ENCODE results near the gene KCNK7.
"Not testable (repeated sequence)": the region's sequence is repeated elsewhere in the genome, so short reads cannot be mapped to it uniquely, and the experiment has no call there.

Gene KCNK7, protein sequence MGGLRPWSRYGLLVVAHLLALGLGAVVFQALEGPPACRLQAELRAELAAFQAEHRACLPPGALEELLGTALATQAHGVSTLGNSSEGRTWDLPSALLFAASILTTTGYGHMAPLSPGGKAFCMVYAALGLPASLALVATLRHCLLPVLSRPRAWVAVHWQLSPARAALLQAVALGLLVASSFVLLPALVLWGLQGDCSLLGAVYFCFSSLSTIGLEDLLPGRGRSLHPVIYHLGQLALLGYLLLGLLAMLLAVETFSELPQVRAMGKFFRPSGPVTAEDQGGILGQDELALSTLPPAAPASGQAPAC

DNA sequence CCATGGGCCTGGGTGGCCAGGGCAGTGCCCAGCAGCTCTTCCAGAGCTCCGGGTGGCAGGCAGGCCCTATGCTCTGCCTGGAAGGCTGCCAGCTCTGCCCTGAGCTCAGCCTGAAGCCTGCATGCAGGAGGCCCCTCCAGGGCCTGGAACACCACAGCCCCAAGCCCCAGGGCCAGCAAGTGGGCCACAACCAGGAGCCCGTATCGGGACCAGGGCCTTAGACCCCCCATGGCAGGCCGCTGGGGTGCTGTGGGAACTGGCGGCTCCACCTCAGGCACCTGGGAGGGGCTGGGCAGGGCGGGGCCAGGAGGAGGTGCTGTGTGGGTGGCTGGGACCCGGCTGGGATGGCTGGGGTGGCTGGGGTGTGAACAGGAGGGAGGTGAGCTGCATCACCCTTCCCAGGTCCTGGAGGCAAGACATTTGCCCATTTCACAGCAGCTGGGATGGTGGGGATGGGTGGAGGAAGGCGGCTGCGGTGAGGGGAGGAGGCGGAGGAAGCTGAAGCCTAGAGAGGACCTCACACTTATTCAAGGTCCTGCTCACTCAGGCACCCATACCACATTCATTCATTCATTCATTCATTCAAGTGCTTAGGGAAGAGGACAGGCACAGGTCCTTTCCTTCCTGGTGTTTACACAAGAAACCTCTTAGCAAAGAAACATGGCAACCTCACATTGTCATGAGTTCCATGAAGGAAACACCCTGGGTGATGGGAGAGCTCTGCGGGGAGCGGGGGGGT is at the start of gene KCNK7:
Gene KCNK7 (minus strand): TSS at position 258 of the 739 bp plus-strand sequence. CDS start 28 bp downstream, at position 230.
- peak; percentile 56 for DNase-seq

DNA sequence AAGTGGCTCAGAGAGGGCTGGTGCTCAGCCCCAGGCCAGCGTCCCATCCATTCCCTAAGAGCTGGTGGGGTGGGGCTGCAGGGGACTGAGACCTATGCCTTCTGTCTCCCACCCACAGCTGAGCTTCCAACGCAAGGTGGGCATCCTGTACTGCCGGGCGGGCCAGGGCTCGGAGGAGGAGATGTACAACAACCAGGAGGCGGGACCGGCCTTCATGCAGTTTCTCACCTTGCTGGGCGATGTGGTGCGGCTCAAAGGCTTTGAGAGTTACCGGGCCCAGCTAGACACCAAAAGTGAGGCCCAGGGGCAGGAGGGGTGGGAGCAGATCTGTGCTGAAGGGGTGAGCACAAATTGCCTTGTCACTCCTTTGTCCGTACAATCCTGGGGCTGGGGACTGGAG is 49.2 kb upstream of the KCNK7 start:
- no peak for DNase-seq

DNA sequence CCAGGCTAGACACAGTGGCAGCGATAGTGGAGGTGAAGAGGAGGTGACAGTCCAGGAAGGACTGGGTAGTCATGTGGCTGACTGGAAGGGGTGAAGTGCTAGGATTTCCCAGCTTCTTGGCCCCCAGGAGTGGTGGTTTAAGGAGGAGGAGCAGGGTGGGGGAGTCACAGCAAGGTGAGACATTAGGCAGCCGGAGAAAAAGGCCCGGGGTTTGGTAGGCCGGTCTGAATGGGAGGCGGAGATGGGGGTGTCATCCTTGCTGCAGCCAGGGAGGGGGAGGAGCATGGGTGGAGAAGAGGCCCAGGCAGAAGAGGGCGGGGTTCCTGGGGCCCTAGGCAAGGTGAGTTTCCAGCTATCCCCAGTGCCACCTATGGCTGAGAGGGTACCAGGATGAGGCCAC is 48.4 kb upstream of the KCNK7 start:
- DNase-seq = peak; percentile 27

DNA sequence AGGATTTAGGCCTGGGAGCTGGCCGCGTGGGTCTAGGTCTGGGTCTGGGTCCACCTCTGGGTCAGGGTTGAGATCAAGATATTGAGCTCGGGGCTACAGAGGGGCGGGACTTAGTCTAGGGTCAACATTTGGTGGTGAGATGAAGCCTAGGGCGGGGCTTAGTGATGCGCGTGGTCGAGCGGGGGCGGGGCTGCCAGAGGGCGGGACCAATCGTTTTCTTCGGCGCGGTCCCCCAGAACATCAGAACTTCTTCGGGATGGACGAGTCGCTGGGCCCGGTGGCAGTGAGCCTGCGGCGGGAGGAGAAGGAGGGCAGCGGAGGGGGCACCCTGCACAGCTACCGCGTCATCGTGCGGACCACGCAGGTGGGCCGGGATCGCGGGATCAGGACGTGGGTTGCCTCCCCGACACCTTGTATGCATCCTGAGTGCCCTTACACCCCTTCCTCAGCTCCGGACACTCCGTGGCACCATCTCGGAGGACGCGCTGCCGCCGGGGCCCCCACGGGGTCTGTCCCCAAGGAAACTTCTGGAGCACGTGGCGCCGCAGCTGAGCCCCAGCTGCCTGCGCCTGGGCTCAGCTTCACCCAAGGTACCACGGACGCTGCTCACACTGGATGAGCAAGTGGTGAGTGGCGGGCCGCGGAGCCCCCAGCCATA is 46.5 kb upstream of the KCNK7 start:
- DNase-seq = no peak

- no peak for DNase-seq
Measured at GRCh38 chr11:65641297-65642013, 45.9 kb upstream of the KCNK7 start.

DNA sequence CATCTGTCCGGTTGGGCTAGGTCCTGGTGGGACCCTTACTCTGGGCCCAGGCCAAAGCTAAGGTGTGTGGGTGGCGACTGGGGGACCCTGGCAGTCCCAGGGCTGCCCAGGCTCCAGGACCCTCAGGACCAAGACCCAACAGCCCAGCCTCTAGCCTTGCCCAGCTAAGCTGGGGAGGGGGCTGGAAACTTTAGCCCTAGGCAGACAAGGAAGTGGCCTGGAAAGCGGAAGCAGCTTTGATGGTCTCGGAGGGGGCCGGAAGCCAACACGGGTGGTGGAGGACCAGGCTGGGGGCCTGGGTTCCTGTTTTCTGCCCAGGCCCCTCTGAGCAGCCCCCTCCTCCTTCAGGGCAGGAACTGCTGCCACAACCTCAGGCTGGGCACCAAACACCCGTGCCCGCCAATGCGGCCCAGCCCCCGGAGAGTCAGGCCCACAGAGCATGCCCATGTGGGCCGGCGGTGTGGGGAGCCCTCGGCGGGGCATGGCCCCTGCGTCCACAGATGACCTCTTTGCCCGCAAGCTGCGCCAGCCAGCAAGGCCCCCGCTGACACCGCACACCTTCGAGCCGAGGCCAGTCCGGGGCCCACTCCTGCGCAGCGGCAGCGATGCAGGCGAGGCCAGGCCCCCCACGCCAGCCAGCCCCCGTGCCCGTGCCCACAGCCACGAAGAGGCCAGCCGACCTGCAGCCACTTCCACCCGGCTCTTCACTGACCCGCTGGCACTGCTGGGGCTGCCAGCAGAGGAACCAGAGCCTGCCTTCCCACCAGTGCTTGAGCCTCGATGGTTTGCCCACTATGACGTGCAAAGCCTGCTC is 45.1 kb upstream of the KCNK7 start:
- no peak for DNase-seq

DNA sequence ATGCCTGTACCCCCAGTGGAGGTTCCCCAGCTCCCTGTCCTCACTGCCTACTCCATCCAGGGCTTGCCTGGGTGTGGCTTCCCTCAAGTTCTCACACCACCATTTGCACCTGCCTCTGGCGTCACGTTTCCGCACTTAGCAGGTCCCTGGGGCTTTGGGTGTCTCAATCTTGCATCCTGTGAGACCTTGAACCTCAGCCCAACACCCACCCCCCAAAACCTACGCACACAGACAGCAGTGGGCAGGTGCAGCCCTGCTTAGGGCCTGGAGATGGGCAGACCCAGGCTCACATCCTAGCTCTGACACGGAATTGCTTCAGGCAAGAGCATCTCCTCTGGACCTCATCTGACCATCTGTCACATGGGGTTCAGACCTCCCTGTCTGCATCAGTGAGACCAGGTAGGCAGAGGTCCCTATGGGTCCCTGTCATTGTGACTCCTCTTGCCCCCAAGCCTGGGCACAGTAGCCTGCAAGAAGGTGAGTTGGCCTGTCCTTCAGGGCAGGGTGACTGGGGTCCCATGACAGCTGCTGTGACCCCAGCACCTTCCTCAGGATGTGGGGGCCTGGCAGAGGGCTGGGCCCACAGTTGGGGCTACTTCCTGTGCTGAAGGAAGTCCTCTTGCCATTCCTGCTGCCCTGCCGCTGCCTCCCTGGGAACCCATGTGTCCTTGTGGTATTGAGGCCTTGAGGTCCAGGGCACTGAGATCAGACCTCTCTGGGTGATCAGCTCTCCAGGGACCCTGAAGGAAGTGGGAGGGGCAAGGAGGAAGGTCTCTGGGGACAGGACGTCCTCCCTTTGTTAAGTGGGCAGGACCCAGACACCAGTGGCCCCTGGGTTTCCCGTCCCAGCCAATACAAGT is 44.3 kb upstream of the KCNK7 start:
- DNase-seq = no peak

- DNase-seq = not testable (repeated sequence)
Measured at GRCh38 chr11:65639228-65639597, 43.6 kb upstream of the KCNK7 start.

- peak; percentile 90 for DNase-seq
Measured at GRCh38 chr11:65637794-65638419, 42.3 kb upstream of the KCNK7 start, which contains the start of gene SIPA1. Gene SIPA1 (plus strand): TSS chr11:65638101. CDS start chr11:65640922, 2,821 bp downstream.

DNA sequence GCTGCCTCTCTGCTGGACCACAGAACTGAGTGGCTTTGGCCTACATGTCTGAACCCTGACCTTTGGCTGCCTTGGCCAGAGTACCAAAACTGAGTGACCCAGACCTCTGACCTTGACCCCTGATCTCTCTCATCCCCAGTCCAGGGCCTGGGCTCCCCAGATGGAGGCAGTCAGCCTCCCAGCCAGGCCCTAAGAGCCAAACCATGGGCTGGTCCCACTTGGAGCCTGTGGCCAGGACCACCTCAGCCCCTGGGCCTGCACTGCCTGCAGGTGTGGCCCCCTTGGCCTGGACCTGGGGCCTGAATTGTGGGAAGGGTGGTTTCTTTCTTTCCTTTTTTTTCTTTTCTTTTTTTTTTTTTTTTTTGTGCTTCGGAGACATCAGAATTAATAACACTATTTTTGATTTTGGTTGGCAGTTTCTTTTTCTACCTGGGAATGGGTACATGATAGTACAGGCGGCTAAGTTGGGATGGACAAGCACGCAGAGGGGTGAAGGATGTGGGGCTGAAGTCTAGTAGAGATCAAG is 41.5 kb upstream of the KCNK7 start:
- DNase-seq = no peak

DNA sequence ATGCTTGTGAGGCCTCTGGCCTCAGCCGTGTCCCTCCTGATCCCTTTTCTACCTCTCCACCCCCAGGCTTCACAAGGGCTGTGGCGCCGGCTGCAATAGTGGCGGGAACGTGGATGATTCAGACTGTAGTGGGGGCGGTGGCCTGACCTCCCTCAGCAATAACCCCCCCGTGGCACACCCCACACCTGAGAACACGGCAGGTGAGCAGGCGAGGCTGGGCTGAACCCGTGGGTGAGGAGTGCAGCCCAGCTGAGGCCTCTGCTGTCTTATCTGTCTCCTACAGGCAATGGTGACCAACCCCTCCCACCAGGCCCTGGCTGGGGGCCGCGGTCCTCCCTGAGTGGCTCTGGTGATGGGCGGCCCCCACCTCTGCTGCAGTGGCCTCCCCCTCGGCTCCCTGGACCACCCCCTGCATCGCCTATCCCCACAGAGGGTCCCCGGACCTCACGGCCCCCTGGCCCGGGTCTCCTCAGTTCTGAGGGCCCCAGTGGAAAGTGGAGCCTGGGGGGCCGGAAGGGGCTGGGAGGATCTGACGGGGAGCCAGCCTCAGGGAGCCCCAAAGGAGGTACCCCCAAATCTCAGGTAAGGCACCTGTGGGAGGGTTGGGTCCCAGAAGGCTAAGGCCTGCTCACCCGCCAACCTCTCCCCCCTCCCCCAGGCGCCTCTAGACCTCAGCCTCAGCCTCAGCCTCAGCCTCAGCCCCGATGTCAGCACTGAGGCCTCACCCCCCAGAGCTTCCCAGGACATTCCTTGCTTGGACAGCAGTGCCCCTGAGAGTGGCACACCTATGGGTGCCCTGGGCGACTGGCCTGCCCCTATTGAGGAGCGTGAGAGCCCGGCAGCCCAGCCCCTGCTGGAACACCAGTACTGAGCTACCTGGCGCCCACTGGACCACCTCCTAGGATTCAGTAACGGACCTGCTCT is 40.8 kb upstream of the KCNK7 start:
- DNase-seq = no peak

DNA sequence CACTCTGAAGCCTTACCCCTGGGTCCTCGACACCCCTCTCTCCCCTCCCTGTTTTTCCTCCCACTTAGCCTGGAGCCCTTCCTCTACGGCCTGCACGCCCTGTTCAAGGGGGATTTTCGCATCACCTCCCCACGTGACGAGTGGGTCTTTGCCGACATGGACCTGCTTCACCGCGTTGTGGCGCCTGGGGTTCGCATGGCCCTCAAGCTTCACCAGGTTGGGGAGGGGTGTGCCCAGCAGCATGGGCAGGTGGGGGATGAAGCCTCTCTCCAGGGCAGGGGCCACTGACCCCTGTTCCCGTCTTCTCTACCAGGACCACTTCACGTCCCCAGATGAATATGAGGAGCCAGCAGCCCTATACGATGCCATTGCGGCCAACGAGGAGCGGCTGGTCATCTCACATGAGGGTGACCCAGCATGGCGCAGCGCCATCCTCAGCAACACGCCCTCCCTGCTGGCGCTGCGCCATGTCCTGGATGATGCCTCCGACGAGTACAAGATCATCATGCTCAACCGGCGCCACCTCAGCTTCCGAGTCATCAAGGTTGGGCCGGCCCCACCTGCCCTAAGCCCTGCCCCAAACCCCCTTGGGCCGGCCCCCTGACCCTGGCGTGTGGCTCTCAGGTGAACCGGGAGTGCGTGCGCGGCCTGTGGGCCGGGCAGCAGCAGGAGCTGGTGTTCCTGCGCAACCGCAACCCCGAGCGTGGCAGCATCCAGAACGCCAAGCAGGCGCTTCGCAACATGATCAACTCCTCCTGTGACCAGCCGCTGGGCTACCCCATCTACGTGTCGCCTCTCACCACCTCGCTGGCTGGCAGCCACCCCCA is 39.5 kb upstream of the KCNK7 start:
- DNase-seq = no peak

- DNase-seq = no peak
Measured at GRCh38 chr11:65634440-65634839, 38.8 kb upstream of the KCNK7 start.

DNA sequence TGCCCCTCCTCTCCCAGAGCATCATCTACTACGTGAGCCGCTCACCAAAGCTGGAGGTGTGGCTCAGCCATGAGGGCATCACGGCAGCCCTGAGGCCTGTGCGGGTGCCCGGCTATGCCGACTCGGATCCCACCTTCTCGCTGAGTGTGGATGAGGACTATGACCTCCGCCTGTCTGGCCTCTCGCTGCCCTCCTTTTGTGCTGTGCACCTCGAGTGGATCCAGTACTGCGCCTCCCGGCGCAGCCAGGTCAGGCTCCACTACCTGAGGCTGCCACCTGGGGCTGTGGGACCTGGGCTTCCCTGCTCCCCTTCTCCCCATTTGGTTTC is 38.5 kb upstream of the KCNK7 start:
- no peak for DNase-seq

GRCh38 chr11:65633390-65634108 is 37.9 kb upstream of the KCNK7 start:
- no peak for DNase-seq

DNA sequence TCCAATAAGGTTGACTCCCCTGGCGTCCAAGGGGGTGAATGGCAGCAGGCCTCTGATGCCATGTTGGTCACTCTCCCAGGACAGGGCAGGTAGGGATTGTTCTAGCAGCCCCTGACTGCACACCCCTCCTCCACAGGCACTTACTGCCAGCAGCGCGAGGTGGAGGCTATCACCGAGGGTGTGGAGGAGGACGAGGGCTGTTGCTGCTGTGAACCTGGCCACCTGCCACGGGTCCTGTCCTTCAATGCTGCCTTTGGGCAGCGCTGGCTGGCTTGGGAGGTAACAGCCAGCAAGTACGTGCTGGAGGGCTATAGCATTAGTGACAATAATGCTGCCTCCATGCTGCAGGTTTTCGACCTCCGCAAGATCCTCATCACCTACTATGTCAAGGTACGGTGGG is 34.6 kb upstream of the KCNK7 start:
- no peak for DNase-seq

GRCh38 chr11:65629579-65629978 is 34.0 kb upstream of the KCNK7 start:
- DNase-seq = no peak

DNA sequence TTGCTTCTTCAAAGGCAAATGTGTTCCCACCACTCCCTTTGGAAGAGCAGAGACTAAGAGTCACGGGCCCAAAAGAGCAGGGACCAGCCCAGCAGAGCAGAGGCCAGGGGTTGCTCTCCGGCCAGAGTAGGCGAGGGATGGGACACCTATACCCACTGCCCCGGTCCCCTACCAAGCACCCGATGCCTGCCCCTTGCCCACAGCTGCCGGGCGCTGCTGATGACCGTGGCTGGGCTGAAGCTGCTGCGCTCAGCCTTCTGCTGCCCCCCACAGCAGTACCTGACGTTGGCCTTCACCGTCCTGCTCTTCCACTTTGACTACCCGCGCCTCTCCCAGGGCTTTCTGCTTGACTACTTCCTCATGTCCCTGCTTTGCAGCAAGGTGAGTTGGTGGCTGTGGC is 31.6 kb upstream of the KCNK7 start:
- no peak for DNase-seq

Measured in RPMI8226 (cell line).